ACC112 (cell line): ENCODE results near the gene ADAMTSL1.

ENCODE experiments used
- H2AFZ ChIP-seq: fragments of 200-600 bp; sonication (generic); one replicate; pipeline ENCODE4 v1.6.0; 2017; ENCODE audit warnings: antibody characterized with exemption, low read length; ENCODE audit not compliant: unreplicated experiment
- H3K27ac ChIP-seq: fragments of 200-600 bp; sonication (generic); 2 replicates; pipeline ENCODE4 v1.5.1; 2014; ENCODE audit warnings: low read depth, mild to moderate bottlenecking, antibody characterized with exemption, low read length, moderate library complexity
- H3K27me3 ChIP-seq: fragments of 200-600 bp; sonication (generic); 2 replicates; pipeline ENCODE4 v1.6.1; 2014; ENCODE audit warnings: mild to moderate bottlenecking, antibody characterized with exemption, low read length, moderate library complexity, mixed read lengths; ENCODE audit not compliant: insufficient read depth
- H3K36me3 ChIP-seq: fragments of 200-600 bp; sonication (generic); 2 replicates; pipeline ENCODE4 v1.6.1; 2016; ENCODE audit warnings: mild to moderate bottlenecking, antibody characterized with exemption, low read length, moderate library complexity, mixed read lengths; ENCODE audit not compliant: insufficient read depth
- H3K4me1 ChIP-seq: fragments of 200-600 bp; sonication (generic); one replicate; pipeline ENCODE4 v1.6.1; 2016; ENCODE audit warnings: low read length, mixed read lengths; ENCODE audit not compliant: insufficient read depth, unreplicated experiment, control insufficient read depth
- H3K4me3 ChIP-seq: fragments of 200-600 bp; sonication (generic); 2 replicates; pipeline ENCODE4 v1.5.1; 2014; ENCODE audit warnings: mild to moderate bottlenecking, low read depth, low read length
- H3K79me2 ChIP-seq: fragments of 200-600 bp; sonication (generic); one replicate; pipeline ENCODE4 v1.6.0; 2016; ENCODE audit warnings: low read length; ENCODE audit not compliant: control insufficient read depth, unreplicated experiment, insufficient read depth

ADAMTSL1 gene

GRCh38 chr9:18447131-18447530, 26.8 kb upstream of the ADAMTSL1 start:
- peak overlapping the region; percentile 70 for H2AFZ ChIP-seq
- peak overlapping the region; percentile 11 for H3K4me3 ChIP-seq
- H3K36me3 ChIP-seq = no peaks in the 10 kb centered on the region
- H3K4me1 ChIP-seq = peaks cover 34% of the 10 kb centered on the region
- no peaks in the 10 kb centered on the region for H3K27me3 ChIP-seq
- H3K27ac ChIP-seq = no peak overlapping the region
- no peaks in the 10 kb centered on the region for H3K79me2 ChIP-seq

- peak overlapping the region; percentile 70 for H2AFZ ChIP-seq
- no peaks in the 10 kb centered on the region for H3K27me3 ChIP-seq
- H3K27ac ChIP-seq = no peak overlapping the region
Observed at GRCh38 chr9:18447541-18447940, 26.4 kb upstream of the ADAMTSL1 start.

GRCh38 chr9:18448101-18448500, 25.9 kb upstream of the ADAMTSL1 start:
- Histone ChIP-seq H2AFZ (no peak overlapping the region), H3K27me3 (no peaks in the 10 kb centered on the region), H3K79me2 (no peaks in the 10 kb centered on the region), H3K4me1 (peaks cover 26% of the 10 kb centered on the region), H3K27ac (no peak overlapping the region), H3K4me3 (no peak overlapping the region), H3K36me3 (no peaks in the 10 kb centered on the region)

More at GRCh38 chr9:18447541-18447940, 26.4 kb upstream of the ADAMTSL1 start:
- Histone ChIP-seq H3K4me1 (peaks cover 30% of the 10 kb centered on the region), H3K79me2 (no peaks in the 10 kb centered on the region), H3K36me3 (no peaks in the 10 kb centered on the region), H3K4me3 (peak overlapping the region; percentile 11)

GRCh38 chr9:18451406-18451805, 22.5 kb upstream of the ADAMTSL1 start:
- H2AFZ ChIP-seq = peak overlapping the region; percentile 69
- no peak overlapping the region for H3K4me3 ChIP-seq
- peaks cover 26% of the 10 kb centered on the region for H3K4me1 ChIP-seq
- H3K27ac ChIP-seq = no peak overlapping the region
- no peaks in the 10 kb centered on the region for H3K36me3 ChIP-seq
- H3K27me3 ChIP-seq = no peaks in the 10 kb centered on the region
- H3K79me2 ChIP-seq = no peaks in the 10 kb centered on the region

- Histone ChIP-seq H3K27me3 (no peaks in the 10 kb centered on the region), H3K4me3 (no peak overlapping the region), H3K4me1 (peaks cover 24% of the 10 kb centered on the region), H3K36me3 (no peaks in the 10 kb centered on the region), H3K27ac (no peak overlapping the region), H3K79me2 (no peaks in the 10 kb centered on the region), H2AFZ (no peak overlapping the region)
Observed at GRCh38 chr9:18452276-18452675, 21.7 kb upstream of the ADAMTSL1 start.

- H3K79me2 ChIP-seq = no peaks in the 10 kb centered on the region
- H3K27ac ChIP-seq = no peak overlapping the region
- no peak overlapping the region for H3K4me3 ChIP-seq
- no peaks in the 10 kb centered on the region for H3K27me3 ChIP-seq
- H3K36me3 ChIP-seq = no peaks in the 10 kb centered on the region
- peaks cover 40% of the 10 kb centered on the region for H3K4me1 ChIP-seq
- no peak overlapping the region for H2AFZ ChIP-seq
Observed at GRCh38 chr9:18456624-18457237, 17.2 kb upstream of the ADAMTSL1 start.

GRCh38 chr9:18457510-18457909, 16.4 kb upstream of the ADAMTSL1 start:
- Histone ChIP-seq H2AFZ (no peak overlapping the region), H3K79me2 (no peaks in the 10 kb centered on the region), H3K36me3 (no peaks in the 10 kb centered on the region), H3K4me1 (peaks cover 40% of the 10 kb centered on the region), H3K27me3 (no peaks in the 10 kb centered on the region), H3K27ac (no peak overlapping the region), H3K4me3 (no peak overlapping the region)

GRCh38 chr9:18459962-18460584, 13.9 kb upstream of the ADAMTSL1 start:
- H3K27ac ChIP-seq = peak overlapping the region; percentile 86
- peak overlapping the region; percentile 31 for H2AFZ ChIP-seq
- H3K4me3 ChIP-seq = peak overlapping the region; percentile 54
- no peaks in the 10 kb centered on the region for H3K36me3 ChIP-seq
- peaks cover 46% of the 10 kb centered on the region for H3K4me1 ChIP-seq
- H3K79me2 ChIP-seq = no peaks in the 10 kb centered on the region
- no peaks in the 10 kb centered on the region for H3K27me3 ChIP-seq

GRCh38 chr9:18461496-18461895, 12.5 kb upstream of the ADAMTSL1 start:
- H3K27me3 ChIP-seq = no peaks in the 10 kb centered on the region
- no peak overlapping the region for H3K27ac ChIP-seq
- H3K4me3 ChIP-seq = no peak overlapping the region
- H3K4me1 ChIP-seq = peaks cover 46% of the 10 kb centered on the region
- H3K79me2 ChIP-seq = no peaks in the 10 kb centered on the region
- H2AFZ ChIP-seq = no peak overlapping the region
- H3K36me3 ChIP-seq = no peaks in the 10 kb centered on the region

- Histone ChIP-seq H3K27ac (no peak overlapping the region), H3K4me1 (peaks cover 22% of the 10 kb centered on the region), H3K79me2 (no peaks in the 10 kb centered on the region), H3K4me3 (no peak overlapping the region), H3K36me3 (no peaks in the 10 kb centered on the region), H3K27me3 (no peaks in the 10 kb centered on the region), H2AFZ (peak overlapping the region; percentile 46)
Observed at GRCh38 chr9:18463991-18464390, 10.0 kb upstream of the ADAMTSL1 start.

- Histone ChIP-seq H3K4me1 (peaks cover 6% of the 10 kb centered on the region), H3K36me3 (no peaks in the 10 kb centered on the region), H3K27me3 (no peaks in the 10 kb centered on the region), H3K79me2 (no peaks in the 10 kb centered on the region), H3K27ac (no peak overlapping the region), H3K4me3 (no peak overlapping the region), H2AFZ (no peak overlapping the region)
Observed at GRCh38 chr9:18466101-18466500, 7.9 kb upstream of the ADAMTSL1 start.
